ENCODE data around the gene ZNF135.

DNA sequence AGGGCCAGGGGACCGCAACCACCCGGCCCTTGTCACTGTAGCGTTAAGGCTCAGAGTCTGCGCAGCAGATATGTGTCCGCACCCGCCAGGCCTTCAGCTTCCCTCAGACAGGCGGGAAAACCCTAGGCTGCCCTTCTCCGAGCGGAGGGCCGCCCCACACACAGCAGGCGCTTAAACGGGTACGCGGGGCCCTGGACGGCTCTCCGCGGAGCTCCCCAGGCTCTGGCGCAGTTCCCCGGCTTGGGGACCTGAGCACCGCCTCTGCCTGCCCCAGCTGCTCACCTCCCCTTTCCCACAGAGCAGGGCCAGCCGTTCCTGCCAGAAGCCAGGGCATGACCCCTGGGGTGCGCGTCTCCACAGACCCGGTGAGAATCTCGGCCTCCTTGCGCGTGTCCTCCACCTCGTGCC, 593 bp downstream of the ZNF135 start:
- TF ChIP-seq, protein P1, sequence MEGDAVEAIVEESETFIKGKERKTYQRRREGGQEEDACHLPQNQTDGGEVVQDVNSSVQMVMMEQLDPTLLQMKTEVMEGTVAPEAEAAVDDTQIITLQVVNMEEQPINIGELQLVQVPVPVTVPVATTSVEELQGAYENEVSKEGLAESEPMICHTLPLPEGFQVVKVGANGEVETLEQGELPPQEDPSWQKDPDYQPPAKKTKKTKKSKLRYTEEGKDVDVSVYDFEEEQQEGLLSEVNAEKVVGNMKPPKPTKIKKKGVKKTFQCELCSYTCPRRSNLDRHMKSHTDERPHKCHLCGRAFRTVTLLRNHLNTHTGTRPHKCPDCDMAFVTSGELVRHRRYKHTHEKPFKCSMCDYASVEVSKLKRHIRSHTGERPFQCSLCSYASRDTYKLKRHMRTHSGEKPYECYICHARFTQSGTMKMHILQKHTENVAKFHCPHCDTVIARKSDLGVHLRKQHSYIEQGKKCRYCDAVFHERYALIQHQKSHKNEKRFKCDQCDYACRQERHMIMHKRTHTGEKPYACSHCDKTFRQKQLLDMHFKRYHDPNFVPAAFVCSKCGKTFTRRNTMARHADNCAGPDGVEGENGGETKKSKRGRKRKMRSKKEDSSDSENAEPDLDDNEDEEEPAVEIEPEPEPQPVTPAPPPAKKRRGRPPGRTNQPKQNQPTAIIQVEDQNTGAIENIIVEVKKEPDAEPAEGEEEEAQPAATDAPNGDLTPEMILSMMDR (tag by site-specific recombination; IDR thresholded peaks at IDR 0.05) = no peak
- TF ChIP-seq TCF7L2 (IDR thresholded peaks at IDR 0.05; ENCODE audit: borderline replicate concordance, low read depth, low read length) (no peak), ZNF266 (tag by site-specific recombination; IDR thresholded peaks at IDR 0.05; ENCODE audit: low read depth) (no peak), ZNF24 (tag by site-specific recombination; IDR thresholded peaks at IDR 0.05) (no peak), HOXA7 (CRISPR knock-in tag; IDR thresholded peaks at IDR 0.05; ENCODE audit: borderline replicate concordance) (no peak), ZNF140 (tag by site-specific recombination; IDR thresholded peaks at IDR 0.05) (no peak), TRIM28 (IDR thresholded peaks at IDR 0.05; ENCODE audit: borderline replicate concordance, low read length) (no peak), SP2 (tag by site-specific recombination; IDR thresholded peaks at IDR 0.05) (no peak), ZNF76 (tag by site-specific recombination; IDR thresholded peaks at IDR 0.05; ENCODE audit: borderline replicate concordance, low read depth) (no peak)

Measured in HEK293 (cell line).